HG02840 (cell line): Measurements from ENCODE around the gene SLC7A1.

Source experiments
- ATAC-seq: cut with Tn5 transposase; IDR thresholded peaks from one replicate; pipeline ENCODE4 v1.9.1; 2021; ENCODE audit warnings: mild to moderate bottlenecking, moderate library complexity, moderate number of reproducible peaks; ENCODE audit not compliant: unreplicated experiment, low FRiP score

Gene SLC7A1

GRCh38 chr13:29514720-29515310, 80.7 kb downstream of the SLC7A1 start:
- ATAC-seq = no peak

GRCh38 chr13:29513981-29514719, 81.3 kb downstream of the SLC7A1 start:
- no peak for ATAC-seq

GRCh38 chr13:29513002-29513980, 82.2 kb downstream of the SLC7A1 start:
- no peak for ATAC-seq

DNA sequence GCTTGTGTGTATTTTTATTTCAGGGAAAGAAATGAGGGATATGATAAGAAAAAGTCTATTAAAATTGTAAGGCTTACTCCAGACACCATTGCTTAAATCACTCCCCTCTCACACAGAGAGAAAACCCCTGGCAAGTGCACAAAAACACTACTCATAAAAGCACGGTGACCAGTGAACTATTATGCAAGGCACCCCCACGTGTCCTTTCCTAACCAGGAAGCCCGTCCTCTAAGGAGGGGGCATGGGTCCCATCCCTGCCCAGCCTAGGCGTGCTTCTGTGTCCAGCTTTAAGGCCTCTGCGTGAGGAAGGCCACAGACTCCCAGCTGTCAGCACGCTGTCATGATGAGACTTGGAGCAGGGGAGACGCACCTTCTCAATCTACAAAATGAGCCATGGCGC, 83.5 kb downstream of the SLC7A1 start:
- ATAC-seq = no peak

GRCh38 chr13:29511106-29511796, 84.2 kb downstream of the SLC7A1 start:
- ATAC-seq = no peak

DNA sequence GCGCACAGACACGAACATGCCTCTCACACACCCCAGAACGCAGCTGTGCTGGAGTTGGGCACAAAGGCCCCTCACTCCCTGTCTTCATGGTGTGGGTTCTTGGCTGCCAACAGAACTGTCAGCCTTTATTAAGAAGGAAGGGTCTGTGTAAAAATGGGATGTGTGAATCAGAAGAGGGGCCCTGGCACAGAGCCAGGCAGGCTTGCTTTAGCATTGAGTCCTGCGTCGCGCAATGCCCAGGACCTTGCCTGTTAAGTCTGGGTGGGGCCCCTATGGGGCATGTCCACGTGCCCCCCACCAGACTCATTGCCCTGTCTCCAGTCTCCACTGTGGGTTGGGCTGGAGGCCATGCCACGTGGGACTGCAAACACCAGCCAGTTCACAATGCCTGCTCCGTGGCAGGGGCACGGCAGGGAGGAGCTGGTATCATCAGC, 84.8 kb downstream of the SLC7A1 start:
- ATAC-seq = no peak

DNA sequence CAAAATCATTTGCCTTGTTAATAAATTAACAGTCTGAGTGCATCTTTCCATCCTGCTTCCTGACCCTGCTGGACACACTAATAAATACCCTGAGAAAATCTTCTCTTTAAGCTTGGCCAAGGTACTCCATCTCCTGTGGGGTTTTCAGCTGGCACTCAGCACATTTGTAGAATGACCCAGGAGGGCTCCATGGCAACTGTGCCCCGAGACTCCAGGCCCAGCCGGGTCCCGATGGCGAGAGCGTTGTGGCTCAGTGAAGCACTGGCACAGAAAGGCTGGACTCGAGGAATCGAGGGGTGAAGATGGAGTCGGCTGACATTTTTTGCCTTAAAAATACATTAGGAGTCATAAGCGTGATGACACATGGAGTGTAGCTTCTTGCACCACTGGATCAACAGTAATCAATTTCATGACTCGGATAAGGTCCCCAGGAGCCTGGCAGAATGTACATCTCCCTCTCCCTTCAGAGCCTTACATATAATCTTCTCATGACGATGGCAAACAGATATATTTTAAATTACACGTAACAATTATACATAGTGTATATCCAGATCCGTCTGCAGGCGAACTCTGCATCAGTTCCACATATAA, 85.4 kb downstream of the SLC7A1 start:
- no peak for ATAC-seq

GRCh38 chr13:29508876-29509252, 86.6 kb downstream of the SLC7A1 start:
- ATAC-seq = no peak

DNA sequence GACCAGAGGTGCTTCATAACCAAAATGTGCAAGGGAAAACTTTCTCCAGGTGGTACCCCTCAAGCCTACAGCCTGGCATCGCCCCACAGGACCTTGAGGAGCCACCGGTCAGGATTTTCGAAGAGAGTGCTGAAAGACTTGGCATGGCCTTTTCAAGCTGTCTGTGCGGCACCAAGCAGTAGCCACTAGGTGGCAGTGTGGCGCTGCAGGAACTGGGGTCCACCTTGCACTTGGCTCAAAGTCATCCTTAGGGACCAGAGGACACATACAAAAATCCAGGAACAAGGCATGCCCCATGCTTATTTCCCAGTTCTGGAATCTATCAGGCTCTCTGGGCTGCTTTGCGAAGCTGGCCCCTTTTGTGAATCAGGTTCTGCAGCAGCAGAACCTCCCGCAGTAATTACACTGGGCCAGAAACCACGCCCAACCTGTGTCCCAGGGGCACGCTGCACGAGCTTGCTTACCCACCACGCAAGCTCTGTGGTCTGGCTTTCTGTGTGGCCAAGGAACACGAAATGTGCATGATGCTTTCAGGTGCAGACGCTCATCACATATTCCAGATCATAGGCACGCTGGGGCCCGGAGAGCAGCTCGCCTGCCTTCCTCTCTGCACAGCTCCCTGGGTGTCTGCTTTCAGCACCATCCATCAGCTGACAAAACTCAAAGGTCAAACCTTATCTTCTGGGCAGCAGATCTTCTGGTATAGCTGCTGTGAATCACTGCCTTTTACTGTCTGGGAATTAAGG, 87.2 kb downstream of the SLC7A1 start:
- no peak for ATAC-seq

DNA sequence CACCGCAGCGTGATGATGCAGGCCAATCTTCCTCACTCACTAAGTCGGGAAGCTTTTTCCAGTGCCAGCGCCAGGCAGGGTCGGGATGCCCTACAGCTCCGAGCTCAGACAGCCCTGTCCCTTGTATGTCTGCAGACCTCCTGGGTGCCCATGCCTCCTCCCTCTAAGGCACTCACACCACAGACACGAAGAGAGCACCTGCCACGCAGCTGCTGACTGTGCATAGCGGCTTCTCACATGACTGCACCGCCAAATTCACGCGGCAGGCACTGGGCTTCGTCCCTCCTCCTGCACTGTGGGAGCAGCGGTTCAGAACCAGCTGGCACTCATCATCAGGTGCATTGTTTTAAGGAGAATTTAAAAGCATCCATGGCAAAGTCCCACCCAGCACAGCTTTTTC, 88.1 kb downstream of the SLC7A1 start:
- no peak for ATAC-seq

GRCh38 chr13:29505950-29506349, 89.5 kb downstream of the SLC7A1 start:
- no peak for ATAC-seq

- ATAC-seq = no peak
Measured at GRCh38 chr13:29505511-29505910, 90.0 kb downstream of the SLC7A1 start.

DNA sequence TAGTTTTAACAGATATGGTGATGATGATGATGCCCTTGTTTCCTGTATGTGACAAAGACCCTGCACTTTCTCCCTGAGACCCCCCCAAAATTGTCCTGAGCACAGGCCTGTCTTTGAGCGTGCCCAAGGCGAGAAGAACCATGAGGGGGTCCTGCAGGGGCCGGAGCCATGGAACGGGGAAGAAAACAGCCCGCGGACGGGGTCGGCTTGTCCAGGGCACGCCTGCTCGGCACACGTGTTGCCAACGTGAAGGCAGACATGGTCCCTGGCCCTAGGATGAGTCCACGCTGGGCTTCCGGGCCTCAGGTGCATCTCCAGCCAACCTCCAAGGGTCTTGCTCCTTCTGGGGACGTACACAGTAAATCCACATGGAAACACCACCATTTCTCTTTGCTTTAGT, 90.8 kb downstream of the SLC7A1 start:
- ATAC-seq = no peak

GRCh38 chr13:29503041-29503837, 92.2 kb downstream of the SLC7A1 start:
- no peak for ATAC-seq

DNA sequence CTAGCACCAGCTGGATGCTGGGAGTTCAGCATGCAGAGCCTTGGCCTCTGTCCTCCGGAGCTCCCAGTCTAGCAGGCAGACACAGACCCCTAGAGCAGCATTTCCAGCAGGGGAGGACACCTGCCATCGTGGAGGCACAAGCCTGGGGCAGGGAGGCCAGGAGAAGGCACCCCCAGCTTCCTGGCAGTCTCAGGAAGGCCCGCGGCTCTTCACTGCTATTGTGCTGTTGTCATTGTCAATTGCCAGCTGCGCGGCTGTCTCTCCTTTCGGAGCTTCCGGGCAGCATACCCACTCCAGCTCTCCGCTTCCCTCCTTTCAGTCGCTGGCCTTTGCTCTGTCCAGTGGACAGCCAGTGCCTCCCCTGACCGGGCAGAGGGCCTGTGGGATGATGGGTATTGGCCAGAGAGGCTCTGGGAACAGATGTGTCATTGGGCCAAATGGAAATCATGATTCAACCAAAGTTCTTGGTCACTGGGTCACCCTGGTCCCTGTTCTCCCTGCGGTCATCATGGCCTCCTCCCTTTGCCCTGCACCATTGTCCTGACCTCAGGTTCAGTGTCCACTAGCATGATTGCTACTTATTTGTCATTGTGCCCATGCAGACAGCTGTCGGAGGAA, 93.0 kb downstream of the SLC7A1 start:
- ATAC-seq = no peak

GRCh38 chr13:29501674-29502073, 93.8 kb downstream of the SLC7A1 start:
- ATAC-seq = no peak

- no peak for ATAC-seq
Measured at GRCh38 chr13:29500386-29500785, 95.1 kb downstream of the SLC7A1 start.

DNA sequence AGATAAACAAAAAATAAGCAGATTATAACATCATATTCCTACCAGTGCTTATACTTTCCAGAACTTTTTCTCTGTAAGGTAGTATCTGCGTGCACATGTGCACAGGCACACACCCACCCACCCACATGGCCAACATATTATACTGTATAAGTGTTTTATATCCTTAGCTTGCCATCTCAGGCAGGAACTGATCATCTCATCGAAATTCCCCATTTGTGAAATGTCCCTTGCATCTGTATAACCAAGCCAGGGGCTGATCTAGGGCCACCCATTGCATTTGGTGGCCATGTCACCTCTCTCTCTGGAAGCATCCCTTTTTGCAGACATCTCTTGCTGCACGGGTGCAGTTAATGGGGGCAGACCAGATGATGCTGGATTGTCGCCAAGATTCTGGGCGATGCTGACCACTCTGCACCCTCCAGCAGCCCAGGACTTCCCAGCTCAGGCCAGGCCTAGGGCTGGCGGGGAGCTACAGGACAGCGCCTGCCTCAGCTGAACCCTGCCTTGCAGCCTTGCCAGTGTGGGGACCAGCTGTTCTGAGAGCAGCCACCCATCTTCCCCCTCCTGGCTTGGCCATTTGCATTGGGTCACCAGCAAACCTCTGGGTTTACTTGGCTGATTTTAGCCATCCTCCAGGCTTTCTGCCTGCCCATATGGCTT, 95.9 kb downstream of the SLC7A1 start:
- ATAC-seq = no peak
